ENCODE measurements around the gene LETM1.

The LETM1 gene

DNA sequence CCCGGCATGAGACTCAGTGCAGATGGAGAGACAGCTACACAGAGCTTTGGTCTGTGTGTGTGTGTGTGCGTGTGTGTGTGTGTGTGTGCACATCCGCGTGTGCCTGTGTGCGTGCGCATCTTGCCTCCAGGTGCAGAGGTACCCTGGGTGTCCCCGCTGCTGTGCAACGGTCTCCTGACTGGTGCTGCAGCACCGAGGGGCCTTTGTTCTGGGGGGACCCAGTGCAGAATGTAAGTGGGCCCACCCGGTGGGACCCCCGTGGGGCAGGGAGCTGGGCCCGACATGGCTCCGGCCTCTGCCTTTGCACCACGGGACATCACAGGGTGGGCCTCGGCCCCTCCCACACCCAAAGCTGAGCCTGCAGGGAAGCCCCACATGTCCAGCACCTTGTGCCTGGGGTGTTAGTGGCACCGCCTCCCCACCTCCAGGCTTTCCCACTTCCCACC, 48.6 kb downstream of the LETM1 start:
- no peak for DNase-seq (ENCODE audit: low read depth in 2 of 2)

GRCh38 chr4:1806596-1807331, 49.2 kb downstream of the LETM1 start:
- no peak for DNase-seq (ENCODE audit: low read depth in 2 of 2)

- no peak for DNase-seq (ENCODE audit: low read depth in 2 of 2)
Observed at GRCh38 chr4:1806223-1806564, 49.8 kb downstream of the LETM1 start.

DNA sequence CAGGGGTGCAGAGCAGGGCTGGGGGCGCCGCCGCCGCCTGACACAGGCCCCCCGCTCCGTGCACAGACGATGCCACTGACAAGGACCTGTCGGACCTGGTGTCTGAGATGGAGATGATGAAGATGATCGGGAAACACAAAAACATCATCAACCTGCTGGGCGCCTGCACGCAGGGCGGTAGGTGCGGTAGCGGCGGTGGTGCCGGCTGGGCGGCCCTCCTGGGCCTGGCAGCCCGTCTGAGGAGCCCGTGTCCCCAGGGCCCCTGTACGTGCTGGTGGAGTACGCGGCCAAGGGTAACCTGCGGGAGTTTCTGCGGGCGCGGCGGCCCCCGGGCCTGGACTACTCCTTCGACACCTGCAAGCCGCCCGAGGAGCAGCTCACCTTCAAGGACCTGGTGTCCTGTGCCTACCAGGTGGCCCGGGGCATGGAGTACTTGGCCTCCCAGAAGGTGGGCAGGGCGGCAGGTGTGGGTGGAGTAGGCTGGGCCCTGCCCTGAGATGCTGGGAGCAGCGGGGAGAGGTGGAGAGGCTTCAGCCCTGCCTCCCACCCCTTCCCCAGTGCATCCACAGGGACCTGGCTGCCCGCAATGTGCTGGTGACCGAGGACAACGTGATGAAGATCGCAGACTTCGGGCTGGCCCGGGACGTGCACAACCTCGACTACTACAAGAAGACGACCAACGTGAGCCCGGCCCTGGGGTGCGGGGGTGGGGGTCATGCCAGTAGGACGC, 50.3 kb downstream of the LETM1 start:
- DNase-seq (ENCODE audit: low read depth in 2 of 2) = no peak

- DNase-seq (ENCODE audit: low read depth in 2 of 2) = no peak
Observed at GRCh38 chr4:1804638-1805492, 51.1 kb downstream of the LETM1 start.

DNA sequence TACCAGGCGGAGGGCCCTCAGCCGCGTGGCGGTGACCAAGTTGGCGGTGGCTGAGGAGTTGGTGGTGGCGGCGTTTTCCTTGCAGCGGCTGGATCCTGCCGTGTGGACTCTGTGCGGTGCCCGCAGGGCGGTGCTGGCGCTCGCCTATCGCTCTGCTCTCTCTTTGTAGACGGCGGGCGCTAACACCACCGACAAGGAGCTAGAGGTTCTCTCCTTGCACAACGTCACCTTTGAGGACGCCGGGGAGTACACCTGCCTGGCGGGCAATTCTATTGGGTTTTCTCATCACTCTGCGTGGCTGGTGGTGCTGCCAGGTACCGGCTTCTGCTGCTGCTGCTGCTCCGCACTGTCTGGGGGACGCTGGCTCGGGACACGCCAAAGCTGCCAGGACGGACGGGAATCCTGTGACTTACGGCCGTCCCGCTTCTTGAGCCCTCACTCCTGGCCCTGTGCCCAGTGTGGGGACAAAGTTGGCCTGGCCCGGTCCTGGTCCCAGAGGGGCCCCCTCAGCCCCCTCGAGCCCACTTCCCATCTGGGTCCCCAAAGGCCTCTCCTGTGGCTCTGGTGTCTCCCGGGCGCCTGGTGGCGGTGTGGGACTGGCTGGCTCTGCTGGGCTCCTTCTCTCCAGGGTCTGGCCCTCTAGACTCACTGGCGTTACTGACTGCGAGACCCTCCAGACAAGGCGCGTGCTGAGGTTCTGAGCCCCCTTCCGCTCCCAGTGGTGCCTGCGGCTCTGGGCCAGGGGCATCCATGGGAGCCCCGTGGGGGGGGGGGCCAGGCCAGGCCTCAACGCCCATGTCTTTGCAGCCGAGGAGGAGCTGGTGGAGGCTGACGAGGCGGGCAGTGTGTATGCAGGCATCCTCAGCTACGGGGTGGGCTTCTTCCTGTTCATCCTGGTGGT, 52.2 kb downstream of the LETM1 start:
- no peak for DNase-seq (ENCODE audit: low read depth in 2 of 2)

DNA sequence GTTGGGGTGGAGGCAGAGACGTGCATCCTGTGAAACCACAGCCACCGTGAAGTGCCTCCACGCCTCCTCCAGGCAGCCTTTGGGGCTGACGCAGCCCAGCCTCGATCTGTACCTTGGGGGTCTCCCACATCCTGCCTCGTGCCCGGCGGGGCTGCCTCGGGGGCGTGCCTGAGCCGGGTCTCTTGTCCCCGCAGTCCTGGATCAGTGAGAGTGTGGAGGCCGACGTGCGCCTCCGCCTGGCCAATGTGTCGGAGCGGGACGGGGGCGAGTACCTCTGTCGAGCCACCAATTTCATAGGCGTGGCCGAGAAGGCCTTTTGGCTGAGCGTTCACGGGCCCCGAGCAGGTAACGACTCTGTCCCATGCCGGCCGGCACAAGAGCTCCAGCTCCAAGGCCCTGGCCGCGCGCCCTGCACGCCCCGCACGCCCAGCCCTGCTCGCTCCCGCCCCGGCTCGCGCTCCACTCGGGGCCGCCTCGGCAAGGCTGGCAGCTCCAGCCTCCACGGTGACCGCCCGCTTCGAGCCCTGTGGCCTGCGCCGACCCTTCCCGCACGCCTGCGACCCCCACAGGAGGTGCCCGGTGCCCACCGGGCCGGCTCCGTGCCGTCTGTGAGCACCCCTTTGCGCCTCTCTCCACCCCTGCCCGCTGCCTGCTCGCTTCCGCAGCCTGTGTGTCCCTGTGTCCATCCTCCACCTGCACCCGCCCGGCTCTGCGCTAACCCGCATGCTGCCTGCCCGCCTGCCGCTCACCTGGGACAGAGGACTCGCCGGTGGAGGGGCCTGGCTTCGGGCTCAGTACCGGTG, 53.0 kb downstream of the LETM1 start:
- DNase-seq (ENCODE audit: low read depth in 2 of 2) = no peak

GRCh38 chr4:1802151-1802715, 53.7 kb downstream of the LETM1 start:
- DNase-seq (ENCODE audit: low read depth in 2 of 2) = no peak

DNA sequence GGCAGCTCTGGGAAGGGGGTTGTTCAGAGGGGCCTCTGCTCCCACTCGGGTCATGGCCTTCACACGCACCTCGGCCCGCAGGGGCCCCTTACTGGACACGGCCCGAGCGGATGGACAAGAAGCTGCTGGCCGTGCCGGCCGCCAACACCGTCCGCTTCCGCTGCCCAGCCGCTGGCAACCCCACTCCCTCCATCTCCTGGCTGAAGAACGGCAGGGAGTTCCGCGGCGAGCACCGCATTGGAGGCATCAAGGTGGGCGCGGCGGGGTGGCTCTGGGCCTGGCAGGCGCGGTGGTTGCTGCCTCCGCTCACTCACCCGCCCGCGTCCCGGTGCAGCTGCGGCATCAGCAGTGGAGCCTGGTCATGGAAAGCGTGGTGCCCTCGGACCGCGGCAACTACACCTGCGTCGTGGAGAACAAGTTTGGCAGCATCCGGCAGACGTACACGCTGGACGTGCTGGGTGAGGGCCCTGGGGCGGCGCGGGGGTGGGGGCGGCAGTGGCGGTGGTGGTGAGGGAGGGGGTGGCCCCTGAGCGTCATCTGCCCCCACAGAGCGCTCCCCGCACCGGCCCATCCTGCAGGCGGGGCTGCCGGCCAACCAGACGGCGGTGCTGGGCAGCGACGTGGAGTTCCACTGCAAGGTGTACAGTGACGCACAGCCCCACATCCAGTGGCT, 54.5 kb downstream of the LETM1 start:
- DNase-seq (ENCODE audit: low read depth in 2 of 2) = no peak

DNA sequence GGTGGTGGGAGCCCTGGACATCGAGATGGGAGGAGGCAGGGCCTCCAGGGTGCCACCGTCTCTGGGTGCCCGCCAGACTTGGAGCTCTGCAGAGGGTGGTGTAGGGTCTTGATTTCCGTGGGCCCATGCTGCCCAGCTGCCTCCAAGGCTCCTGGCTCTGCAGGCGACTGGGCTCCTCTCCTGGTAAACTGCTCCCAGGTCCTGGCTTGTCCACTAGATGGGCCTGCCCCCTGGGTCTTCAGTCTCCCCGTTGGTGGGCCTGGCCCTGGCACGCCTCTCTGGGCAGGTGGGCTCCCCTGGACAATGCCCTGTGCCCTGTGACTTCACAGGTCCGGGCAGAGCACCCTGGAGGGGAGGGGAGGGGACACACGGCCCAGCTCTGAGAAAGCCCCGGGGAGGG, 55.2 kb downstream of the LETM1 start:
- no peak for DNase-seq (ENCODE audit: low read depth in 2 of 2)

- DNase-seq (ENCODE audit: low read depth in 2 of 2) = no peak
Observed at GRCh38 chr4:1799387-1800375, 56.3 kb downstream of the LETM1 start.

GRCh38 chr4:1798580-1799386, 57.2 kb downstream of the LETM1 start:
- no peak for DNase-seq (ENCODE audit: low read depth in 2 of 2)

GRCh38 chr4:1797861-1798579, 57.9 kb downstream of the LETM1 start:
- DNase-seq (ENCODE audit: low read depth in 2 of 2) = no peak

DNA sequence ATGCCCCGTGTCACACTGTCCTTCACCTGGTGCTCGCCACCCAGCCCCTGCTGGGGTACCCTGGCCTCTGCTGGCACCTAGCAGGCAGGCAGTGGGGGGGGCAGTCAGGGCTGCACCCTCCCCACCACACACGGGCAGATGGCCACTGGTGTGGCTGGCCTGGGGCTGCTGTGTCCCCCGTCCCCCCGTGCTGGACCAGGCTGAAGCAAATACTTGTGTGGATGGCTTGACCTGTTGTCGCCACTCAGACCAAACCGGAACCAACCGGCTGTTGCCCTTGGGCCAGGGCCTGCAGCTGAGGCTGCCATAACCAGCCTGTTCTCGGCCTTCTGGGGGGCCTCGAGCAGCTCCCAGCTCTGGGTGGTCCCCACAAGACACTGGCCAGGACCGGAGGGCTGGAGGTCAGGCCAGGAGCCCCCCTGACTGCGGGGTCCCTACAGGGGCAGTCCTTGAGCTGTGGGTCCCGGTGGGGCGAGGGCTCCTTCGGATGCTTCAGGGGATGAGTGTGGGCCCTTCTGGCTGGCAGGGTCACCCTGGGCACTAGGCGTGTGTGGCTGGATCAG, 58.6 kb downstream of the LETM1 start:
- no peak for DNase-seq (ENCODE audit: low read depth in 2 of 2)

DNA sequence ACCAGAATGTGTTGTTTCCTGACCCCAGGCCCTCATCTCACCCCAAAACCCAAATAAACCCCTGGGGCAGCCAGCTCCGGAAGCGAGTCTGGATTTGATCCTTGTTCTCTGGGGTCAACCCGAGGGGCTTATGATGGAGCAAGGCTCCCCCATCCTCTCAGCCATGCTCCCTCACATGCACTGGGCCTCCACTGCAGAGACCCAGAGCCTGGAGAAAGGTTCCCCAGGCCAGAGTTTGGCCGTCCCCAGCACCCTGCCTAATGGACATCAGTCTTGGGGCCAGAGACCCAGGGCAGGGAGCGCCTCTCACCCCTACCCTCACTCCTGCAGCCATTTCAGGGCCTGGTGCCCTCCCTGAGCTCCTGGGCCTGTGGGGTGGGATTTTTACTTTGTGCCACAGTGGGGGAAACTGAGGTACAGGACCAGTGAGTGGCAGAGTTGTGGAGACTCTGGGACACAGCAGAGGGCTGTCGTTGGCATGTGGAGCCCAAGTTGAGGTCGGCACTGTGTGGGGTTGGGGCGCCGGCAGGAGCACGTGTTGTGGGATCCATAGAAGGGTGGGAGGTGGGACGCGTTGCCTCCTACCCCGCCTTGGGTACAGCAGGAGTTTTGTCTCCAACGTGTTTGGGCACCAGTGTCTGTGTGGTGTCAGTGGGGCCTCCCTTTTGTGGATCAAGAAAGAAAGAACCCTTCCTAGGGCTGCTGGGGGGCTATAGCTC, 59.3 kb downstream of the LETM1 start:
- DNase-seq (ENCODE audit: low read depth in 2 of 2) = no peak
